ENCODE data around the gene SLC8A1. TPM values are rescaled to one million over a fixed set of nuclear protein-coding genes. Genes with fewer than 3 reads are reported as not detected.

The SLC8A1 gene
- total RNA-seq, 1 donor from 2014 or later: 21.0 TPM

- no peak for ATAC-seq
- DNase-seq (ENCODE audit: low spot score): no peak
- intact Hi-C loops (cut with DNase I): no loop called here
Measured at GRCh38 chr2:40400336-40400953, 51.4 kb downstream of the SLC8A1 start.

- DNase-seq (ENCODE audit: low spot score): no peak
- no peak for ATAC-seq
- intact Hi-C loops (cut with DNase I): no loop called here
Measured at GRCh38 chr2:40397765-40398164, 54.1 kb downstream of the SLC8A1 start.

- no peak for DNase-seq (ENCODE audit: low spot score)
- no peak for ATAC-seq
- intact Hi-C loops (cut with DNase I): no loop called here
Measured at GRCh38 chr2:40396124-40396523, 55.8 kb downstream of the SLC8A1 start.

GRCh38 chr2:40395169-40396073 lies 56.5 kb downstream of the SLC8A1 start:
- DNase-seq (ENCODE audit: low spot score) (no peak), ATAC-seq (no peak)
- intact Hi-C loops (cut with DNase I): no loop called here

GRCh38 chr2:40394597-40394996 lies 57.3 kb downstream of the SLC8A1 start:
- DNase-seq (ENCODE audit: low spot score) (no peak), ATAC-seq (peak; percentile 55)
- intact Hi-C loops (cut with DNase I): no loop called here

GRCh38 chr2:40394031-40394430 lies 57.9 kb downstream of the SLC8A1 start:
- intact Hi-C loops (cut with DNase I): no loop called here
- ATAC-seq: no peak
- DNase-seq (ENCODE audit: low spot score): no peak

- intact Hi-C loops (cut with DNase I): no loop called here
- ATAC-seq: no peak
- no peak for DNase-seq (ENCODE audit: low spot score)
Measured at GRCh38 chr2:40388161-40388560, 63.7 kb downstream of the SLC8A1 start.

GRCh38 chr2:40386177-40386576 lies 65.7 kb downstream of the SLC8A1 start:
- intact Hi-C loops (cut with DNase I): no loop called here
- DNase-seq (ENCODE audit: low spot score): no peak
- ATAC-seq: no peak

- DNase-seq (ENCODE audit: low spot score) (no peak), ATAC-seq (no peak)
- intact Hi-C loops (cut with DNase I): no loop called here
Measured at GRCh38 chr2:40384714-40385113, 67.2 kb downstream of the SLC8A1 start.

- DNase-seq (ENCODE audit: low spot score) (no peak), ATAC-seq (no peak)
- intact Hi-C loops (cut with DNase I): no loop called here
Measured at GRCh38 chr2:40384233-40384632, 67.7 kb downstream of the SLC8A1 start.

- intact Hi-C loops (cut with DNase I): no loop called here
- ATAC-seq (no peak), DNase-seq (ENCODE audit: low spot score) (no peak)
Measured at GRCh38 chr2:40380721-40381120, 71.2 kb downstream of the SLC8A1 start.

GRCh38 chr2:40380041-40380440 lies 71.8 kb downstream of the SLC8A1 start:
- no peak for ATAC-seq
- intact Hi-C loops (cut with DNase I): no loop called here
- DNase-seq (ENCODE audit: low spot score): no peak

GRCh38 chr2:40374543-40375240 lies 77.2 kb downstream of the SLC8A1 start:
- intact Hi-C loops (cut with DNase I): no loop called here
- ATAC-seq (no peak), DNase-seq (ENCODE audit: low spot score) (no peak)

- ATAC-seq (no peak), DNase-seq (ENCODE audit: low spot score) (no peak)
- intact Hi-C loops (cut with DNase I): no loop called here
Measured at GRCh38 chr2:40373111-40373510, 78.8 kb downstream of the SLC8A1 start.

GRCh38 chr2:40372283-40372985 lies 79.5 kb downstream of the SLC8A1 start:
- intact Hi-C loops (cut with DNase I): no loop called here
- DNase-seq (ENCODE audit: low spot score): no peak
- peak; percentile 70 for ATAC-seq

GRCh38 chr2:40371525-40372282 lies 80.2 kb downstream of the SLC8A1 start:
- intact Hi-C loops (cut with DNase I): no loop called here
- DNase-seq (ENCODE audit: low spot score) (no peak), ATAC-seq (peak; percentile 90)

GRCh38 chr2:40370007-40370395 lies 81.9 kb downstream of the SLC8A1 start:
- intact Hi-C loops (cut with DNase I): no loop called here
- no peak for DNase-seq (ENCODE audit: low spot score)
- ATAC-seq: no peak

- ATAC-seq (no peak), DNase-seq (ENCODE audit: low spot score) (no peak)
- intact Hi-C loops (cut with DNase I): no loop called here
Measured at GRCh38 chr2:40369267-40370006, 82.5 kb downstream of the SLC8A1 start.

Measured in sciatic nerve (tissue), 2 donors.